Small intestine (tissue), 7 donors: ENCODE results near the gene ERVK3-1. TPM values are rescaled to one million over a fixed set of nuclear protein-coding genes. Genes with fewer than 3 reads are reported as not detected.
"Not testable (repeated sequence)": the region's sequence is repeated elsewhere in the genome, so short reads cannot be mapped to it uniquely, and the experiment has no call there.

Source experiments
- DNase-seq, 2 donors: peaks; one replicate each; pipeline versions ENCODE4 v3.0.0 to v3.0.0-alpha.2; 2013
- FAIRE-seq: peaks from 2 replicates; lab custom pipeline; 2012; peaks lifted over from hg19 to GRCh38; lab: Jason Lieb, UNC
- H3K27ac ChIP-seq, 3 donors: one replicate each; pipeline ENCODE4 v1.5.1; 2013; ENCODE audit warnings: low read length in 2 of 3, mild to moderate bottlenecking in 2 of 3, control low read depth in 1 of 3, inconsistent platforms in 1 of 3, low read depth in 1 of 3, moderate library complexity in 1 of 3
- H3K27me3 ChIP-seq, 3 donors: one replicate each; pipeline ENCODE4 v1.6.1; 2013; ENCODE audit warnings: low read length in 3 of 3, inconsistent platforms in 1 of 3; ENCODE audit not compliant: control insufficient read depth in 3 of 3, insufficient read depth in 3 of 3
- H3K36me3 ChIP-seq, 3 donors: one replicate each; pipeline ENCODE4 v1.6.1; 2013; ENCODE audit warnings: low read length in 3 of 3, inconsistent platforms in 1 of 3, low read depth in 1 of 3, mild to moderate bottlenecking in 1 of 3, moderate library complexity in 1 of 3; ENCODE audit not compliant: control insufficient read depth in 3 of 3, insufficient read depth in 2 of 3
- H3K4me1 ChIP-seq, 3 donors: one replicate each; pipeline ENCODE4 v1.6.1; 2013; ENCODE audit warnings: low read length in 2 of 3, inconsistent platforms in 1 of 3, low read depth in 1 of 3, mild to moderate bottlenecking in 1 of 3, moderate library complexity in 1 of 3; ENCODE audit not compliant: control insufficient read depth in 3 of 3, insufficient read depth in 2 of 3
- H3K4me3 ChIP-seq, 3 donors: one replicate each; pipeline ENCODE4 v1.5.1; 2013; ENCODE audit warnings: low read length in 3 of 3, control low read depth in 1 of 3, inconsistent platforms in 1 of 3, low read depth in 1 of 3, mild to moderate bottlenecking in 1 of 3, moderate library complexity in 1 of 3
- H3K9me3 ChIP-seq, 2 donors: one replicate each; pipeline ENCODE4 v1.6.1; 2013; ENCODE audit warnings: low read depth in 1 of 2, low read length in 1 of 2; ENCODE audit not compliant: control insufficient read depth in 2 of 2, insufficient read depth in 1 of 2
- WGBS, 3 donors: extraction: QIAGEN DNeasy Blood & Tissue Kit; methylation state at CpG; one replicate each; pipeline ENCODE4 v1.1.7; 2013; 5-methylcytosine and 5-hydroxymethylcytosine counted together
- polyA plus RNA-seq, 4 donors: library from polyadenylated mRNA; stranded (reverse) in 3 of 4; unstranded in 1 of 4; fragments of 200-250 nt in 3 of 4; fragments of 120-200 nt in 1 of 4; gene quantifications; one replicate each; pipeline versions ENCODE4 v1.2.1 to v1.2.3, GENCODE V29; 2013
- donor health status: healthy with polysubstance abuse.
- donor health status: control.
- donor health status: control.
- donor health status: Bipolar disorder and iron deficiency.
- donor health status: healthy.

Gene ERVK3-1
- polyA plus RNA-seq, 4 donors, result 34.8 to 53.9 (median 51.6) TPM

GRCh38 chr19:58336216-58336615 is 31.0 kb downstream of the ERVK3-1 start:
- DNase-seq, result no peak
- 94 to 96% (median 95%) methylated on average over 1 of the region's 1 CpG for WGBS, 3 donors
- Histone ChIP-seq H3K4me1 (no peaks in the 10 kb centered on the region), H3K36me3 (peaks cover 9 to 55% (median 14%) of the 10 kb centered on the region in 3 donors), H3K27me3 (no peaks in the 10 kb centered on the region), H3K9me3 (peaks cover 2 to 9% of the 10 kb centered on the region in 2 donors), H3K27ac (no peak overlapping the region), H3K4me3 (no peak overlapping the region)
- FAIRE-seq, result no peak

- Histone ChIP-seq H3K4me1 (no peaks in the 10 kb centered on the region), H3K27ac (no peak overlapping the region), H3K9me3 (peaks cover 2 to 9% of the 10 kb centered on the region in 2 donors), H3K27me3 (no peaks in the 10 kb centered on the region), H3K36me3 (peaks cover 9 to 59% (median 14%) of the 10 kb centered on the region in 3 donors), H3K4me3 (no peak overlapping the region)
- 96 to 100% (median 100%) methylated on average over 4 of the region's 4 CpGs for WGBS, 3 donors
- FAIRE-seq, result no peak
- no peak for DNase-seq
These were observed 31.6 kb downstream of the ERVK3-1 start for GRCh38 chr19:58336820-58337219.

GRCh38 chr19:58338336-58338735 is 33.2 kb downstream of the ERVK3-1 start:
- Histone ChIP-seq H3K4me1 (no peaks in the 10 kb centered on the region), H3K27ac (no peak overlapping the region), H3K36me3 (peaks cover 9 to 60% (median 14%) of the 10 kb centered on the region in 3 donors), H3K4me3 (no peak overlapping the region), H3K27me3 (no peaks in the 10 kb centered on the region), H3K9me3 (peaks cover 2 to 9% of the 10 kb centered on the region in 2 donors)
- DNase-seq (no peak), FAIRE-seq (no peak)
- 97 to 99% (median 98%) methylated on average over 11 of the region's 11 CpGs for WGBS, 3 donors

DNA sequence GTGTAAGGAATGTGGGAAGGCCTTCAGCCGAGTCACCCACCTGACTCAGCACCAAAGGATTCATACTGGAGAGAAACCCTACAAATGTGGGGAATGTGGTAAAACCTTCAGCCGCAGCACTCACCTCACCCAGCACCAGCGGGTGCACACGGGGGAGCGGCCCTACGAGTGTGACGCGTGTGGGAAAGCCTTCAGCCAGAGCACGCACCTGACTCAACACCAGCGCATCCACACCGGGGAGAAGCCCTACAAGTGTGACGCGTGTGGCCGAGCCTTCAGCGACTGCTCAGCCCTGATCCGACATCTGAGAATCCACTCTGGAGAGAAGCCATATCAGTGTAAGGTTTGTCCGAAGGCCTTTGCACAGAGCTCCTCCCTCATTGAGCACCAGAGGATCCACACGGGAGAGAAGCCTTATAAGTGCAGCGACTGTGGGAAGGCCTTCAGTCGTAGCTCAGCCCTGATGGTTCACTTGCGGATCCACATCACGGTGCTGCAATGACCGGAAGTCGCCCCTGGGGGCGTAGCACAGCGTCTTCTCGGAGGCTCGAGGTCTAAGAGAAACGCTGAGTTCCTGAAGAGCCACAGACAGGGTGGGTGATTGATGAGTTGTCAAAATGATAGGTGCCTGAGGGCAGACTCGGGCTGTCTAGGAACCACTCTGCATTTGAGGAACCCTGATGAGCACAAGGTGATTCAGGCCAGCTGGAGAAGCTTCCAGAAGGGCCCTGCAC is 33.8 kb downstream of the ERVK3-1 start:
- H3K9me3 ChIP-seq, result peaks cover 2 to 9% of the 10 kb centered on the region in 2 donors
- no peaks in the 10 kb centered on the region for H3K4me1 ChIP-seq
- H3K36me3 ChIP-seq, result peaks cover 9 to 60% (median 14%) of the 10 kb centered on the region in 3 donors
- no peak overlapping the region for H3K4me3 ChIP-seq
- H3K27me3 ChIP-seq, result no peaks in the 10 kb centered on the region
- no peak overlapping the region for H3K27ac ChIP-seq
- FAIRE-seq (no peak), DNase-seq (no peak)
- 85 to 94% (median 88%) methylated on average over 30 of the region's 30 CpGs for WGBS, 3 donors

GRCh38 chr19:58345558-58345957 is 40.4 kb downstream of the ERVK3-1 start:
- no peak for FAIRE-seq
- 59 to 71% (median 65%) methylated on average over 5 of the region's 5 CpGs for WGBS, 3 donors
- peaks cover 0 to 53% (median 0%) of the 10 kb centered on the region in 3 donors for H3K27me3 ChIP-seq
- peaks cover 0 to 5% (median 0%) of the 10 kb centered on the region in 3 donors for H3K36me3 ChIP-seq
- DNase-seq, result no peak
- no peak overlapping the region for H3K27ac ChIP-seq
- no peak overlapping the region for H3K4me3 ChIP-seq
- H3K4me1 ChIP-seq, result no peaks in the 10 kb centered on the region
- H3K9me3 ChIP-seq, result no peaks in the 10 kb centered on the region

GRCh38 chr19:58346961-58347929 is 42.1 kb downstream of the ERVK3-1 start:
- H3K27me3 ChIP-seq, result peaks cover 0 to 70% (median 3%) of the 10 kb centered on the region in 3 donors
- peak overlapping the region in 1 of 3 donors; percentile 73 for H3K27ac ChIP-seq

GRCh38 chr19:58348080-58348479 is 42.9 kb downstream of the ERVK3-1 start:
- 15 to 26% (median 25%) methylated on average over 12 of the region's 12 CpGs for WGBS, 3 donors
- not testable (repeated sequence) for DNase-seq, H3K27ac ChIP-seq, H3K9me3 ChIP-seq, H3K36me3 ChIP-seq, H3K4me1 ChIP-seq, FAIRE-seq
- Histone ChIP-seq H3K4me3 (peak overlapping the region in 2 of 3 donors; percentile 23 to 31), H3K27me3 (peaks cover 0 to 78% (median 3%) of the 10 kb centered on the region in 3 donors)

More at GRCh38 chr19:58346961-58347929, 42.1 kb downstream of the ERVK3-1 start:
- 2 to 9% (median 8%) methylated on average over 64 to 82 of the region's 82 CpGs for WGBS, 3 donors
- DNase-seq (peak; percentile 20 to 44), FAIRE-seq (no peak)
- peak overlapping the region; percentile 29 to 33 (median 31) for H3K4me3 ChIP-seq
- no peaks in the 10 kb centered on the region for H3K36me3 ChIP-seq
- H3K4me1 ChIP-seq, result no peaks in the 10 kb centered on the region
- no peaks in the 10 kb centered on the region for H3K9me3 ChIP-seq

GRCh38 chr19:58349590-58349989 is 44.4 kb downstream of the ERVK3-1 start:
- Histone ChIP-seq H3K9me3 (no peaks in the 10 kb centered on the region), H3K4me1 (no peaks in the 10 kb centered on the region), H3K36me3 (peaks cover 0 to 2% (median 0%) of the 10 kb centered on the region in 3 donors), H3K27ac (no peak overlapping the region), H3K27me3 (peaks cover 0 to 90% (median 3%) of the 10 kb centered on the region in 3 donors), H3K4me3 (no peak overlapping the region)
- no peak for DNase-seq
- FAIRE-seq, result no peak
- WGBS, 3 donors, result 35 to 47% (median 37%) methylated on average over 8 of the region's 8 CpGs
